ENCODE data around the gene IGF2BP3.

Gene IGF2BP3

DNA sequence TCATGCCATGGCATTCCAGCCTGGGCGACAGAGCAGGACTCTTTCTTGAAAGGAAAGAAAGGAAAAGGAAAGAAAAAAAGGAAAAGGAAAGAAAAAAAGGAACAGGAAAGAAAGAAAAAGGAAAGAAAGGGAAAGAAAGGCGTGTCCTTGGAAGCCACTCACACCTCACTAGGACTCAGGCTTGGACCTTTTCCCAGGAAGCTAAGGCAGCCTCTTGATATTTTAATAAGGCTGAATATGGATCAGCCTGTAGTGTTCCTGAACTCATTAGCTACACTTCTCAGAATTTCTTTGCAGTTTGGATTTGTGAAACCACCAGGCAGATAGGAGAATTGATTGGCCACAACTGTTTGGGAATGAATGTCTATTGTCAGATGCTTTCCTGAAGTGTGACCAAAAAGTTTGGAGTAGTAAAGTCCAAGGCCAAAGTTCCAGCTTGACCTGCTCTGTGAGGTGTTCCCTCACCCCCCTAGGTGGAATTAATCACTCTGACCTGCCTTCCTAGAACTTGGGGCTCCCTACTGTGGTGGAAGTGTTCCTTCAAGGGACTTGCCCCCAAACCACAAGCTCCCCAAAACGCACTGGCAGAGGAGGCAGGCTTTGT, 178.2 kb downstream of the IGF2BP3 start:
- DNase-seq = no peak

DNA sequence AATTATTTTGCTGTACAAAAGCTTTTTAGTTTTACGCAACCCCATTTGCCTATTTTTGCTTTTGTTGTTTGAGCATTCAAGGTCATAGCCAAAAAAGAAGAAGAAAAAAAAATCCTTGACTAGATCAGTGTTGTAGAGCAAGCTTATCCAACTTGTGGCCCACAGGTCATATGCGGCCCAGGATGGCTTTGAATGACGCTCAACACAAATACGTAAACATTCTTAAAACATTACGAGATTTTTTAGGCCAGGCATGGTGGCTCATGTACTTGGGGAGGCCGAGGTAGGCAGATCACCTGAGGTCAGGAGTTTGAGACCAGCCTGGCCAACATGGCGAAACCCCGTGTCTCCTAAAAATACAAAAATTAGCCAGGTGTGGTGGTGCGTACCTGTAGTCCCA, 179.3 kb downstream of the IGF2BP3 start:
- DNase-seq = no peak

DNA sequence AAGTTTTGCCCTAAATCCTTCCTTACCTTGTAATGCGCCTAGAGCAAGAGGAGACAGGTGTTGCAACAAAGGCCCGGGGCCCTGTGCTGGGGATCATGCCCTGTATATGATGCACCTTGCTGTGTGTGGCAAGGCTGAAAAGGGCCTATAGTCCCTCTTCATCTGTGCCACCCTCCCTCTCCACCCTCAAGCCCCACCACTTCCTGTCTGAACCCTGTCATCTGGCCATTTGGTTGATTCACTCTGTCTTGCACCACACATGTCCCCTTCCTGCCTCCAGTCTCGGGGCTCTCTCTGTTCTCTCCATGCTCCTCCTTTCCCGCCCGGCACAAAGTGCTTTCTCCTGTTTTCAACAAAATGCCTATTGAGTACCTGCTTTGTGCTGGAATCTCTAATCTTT, 182.7 kb downstream of the IGF2BP3 start:
- no peak for DNase-seq

DNA sequence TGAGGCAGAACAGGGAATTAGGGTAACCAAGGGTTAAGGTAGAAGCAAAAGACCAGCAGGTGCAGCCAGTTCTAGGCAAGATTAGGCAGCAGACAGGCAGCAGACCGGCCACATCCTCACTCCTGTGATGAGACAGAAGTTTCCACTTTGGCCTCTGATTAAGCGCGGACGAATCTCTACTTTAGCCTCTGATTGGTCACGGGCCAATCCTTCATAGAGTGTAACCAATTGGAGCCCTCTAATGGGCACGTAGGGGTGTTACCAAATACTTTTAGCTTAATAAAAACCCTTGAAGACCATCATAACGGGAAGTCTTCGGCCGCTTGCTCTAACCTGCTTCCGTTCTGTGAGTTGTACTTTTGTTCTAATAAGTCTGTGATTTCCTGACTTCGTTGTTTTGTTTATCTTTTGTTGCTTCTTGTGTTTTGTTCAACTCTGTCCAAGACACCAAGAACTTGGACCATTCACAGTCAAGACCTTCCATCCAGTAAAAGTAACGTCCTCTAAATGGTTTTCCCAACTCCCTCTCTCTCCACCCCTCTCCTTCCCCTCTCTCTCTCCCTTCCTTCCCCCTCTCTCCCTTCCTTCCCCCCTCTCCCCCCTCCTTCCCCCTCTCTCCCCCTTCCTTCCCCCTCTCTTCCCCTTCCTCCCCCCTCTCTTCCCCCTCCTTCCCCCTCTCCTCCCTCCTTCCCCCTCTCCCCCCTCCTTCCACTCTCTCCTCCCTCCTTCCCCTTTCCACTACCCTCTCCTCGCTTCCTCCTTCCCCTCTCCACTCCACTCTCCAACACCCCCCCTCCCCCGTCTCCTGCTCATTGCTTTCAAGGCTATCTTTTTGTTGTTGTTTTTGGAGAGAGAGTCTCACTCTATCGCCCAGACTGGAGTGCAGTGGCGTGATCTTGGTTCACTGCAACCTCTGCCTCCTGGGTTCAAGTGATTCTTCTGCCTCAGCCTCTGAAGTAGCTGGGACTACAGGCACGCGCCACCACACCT, 184.3 kb downstream of the IGF2BP3 start:
- DNase-seq = no peak

DNA sequence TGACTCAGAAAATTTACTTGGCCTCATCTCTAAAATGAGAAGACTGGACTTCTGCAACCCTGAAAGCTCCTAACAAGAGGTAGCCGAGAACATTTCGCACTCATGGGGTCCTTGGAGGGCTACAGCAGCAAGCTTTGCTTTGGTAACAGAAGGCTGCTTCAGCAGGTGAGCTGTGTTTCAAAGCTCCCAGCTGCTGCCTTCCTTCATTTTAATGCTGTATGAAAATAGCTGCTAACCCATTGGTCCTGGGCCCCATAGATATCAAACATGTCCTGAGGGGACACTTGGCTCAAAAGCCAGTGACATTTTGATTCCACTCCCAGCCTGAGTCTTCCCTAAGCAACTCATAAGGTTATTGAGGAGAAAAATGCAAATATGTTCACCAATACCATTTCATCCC, 185.4 kb downstream of the IGF2BP3 start:
- DNase-seq = no peak

DNA sequence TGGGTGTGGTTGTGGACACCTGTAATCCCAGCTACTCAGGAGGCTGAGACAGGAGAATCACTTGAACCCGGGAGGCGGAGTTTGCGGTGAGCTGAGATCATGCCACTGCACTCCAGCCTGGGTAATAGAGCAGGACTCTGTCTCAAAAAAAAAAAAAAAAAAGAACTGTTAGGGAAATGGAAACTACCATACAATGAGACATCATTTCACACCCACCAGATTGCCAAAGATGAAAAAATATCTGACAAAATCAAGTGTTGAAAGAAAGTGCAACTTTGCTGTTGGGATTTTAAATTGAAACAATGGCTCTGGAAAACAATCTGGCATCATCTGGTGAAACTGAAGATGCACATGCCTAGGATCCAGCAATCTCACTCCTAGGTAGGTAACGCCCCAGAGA, 187.2 kb downstream of the IGF2BP3 start:
- no peak for DNase-seq

DNA sequence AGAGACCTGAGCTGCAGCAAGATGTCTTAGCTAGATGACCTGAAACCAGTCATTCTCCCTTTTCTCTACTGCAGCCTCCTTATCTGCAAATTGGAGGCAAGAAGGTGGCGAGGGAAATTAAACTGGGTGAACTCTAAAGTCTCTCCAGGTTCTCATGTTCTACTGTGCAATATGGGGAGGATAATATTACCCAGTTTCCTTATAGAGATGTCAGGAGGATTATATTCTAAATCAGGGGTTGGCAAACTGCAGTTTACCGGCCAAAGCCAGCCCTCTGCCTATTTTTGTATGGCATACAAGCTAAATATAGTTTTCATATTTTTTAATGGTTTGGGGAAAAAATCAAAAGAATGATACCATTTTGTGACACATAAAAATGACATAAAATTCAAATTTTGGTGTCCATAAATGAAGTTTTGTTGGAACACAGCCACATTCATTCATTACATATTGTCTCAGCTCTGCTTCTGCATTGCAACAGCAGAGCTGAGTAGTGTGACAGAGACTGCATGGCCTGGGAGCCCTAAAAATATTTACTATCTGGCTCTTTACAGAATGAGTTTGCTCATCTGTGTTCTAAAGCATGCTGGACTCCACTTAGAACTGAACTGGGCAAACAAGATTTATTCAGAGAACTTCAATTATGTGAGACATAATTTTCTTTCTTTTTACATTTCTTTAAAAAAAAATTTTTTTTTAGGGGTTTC, 190.3 kb downstream of the IGF2BP3 start:
- no peak for DNase-seq

DNA sequence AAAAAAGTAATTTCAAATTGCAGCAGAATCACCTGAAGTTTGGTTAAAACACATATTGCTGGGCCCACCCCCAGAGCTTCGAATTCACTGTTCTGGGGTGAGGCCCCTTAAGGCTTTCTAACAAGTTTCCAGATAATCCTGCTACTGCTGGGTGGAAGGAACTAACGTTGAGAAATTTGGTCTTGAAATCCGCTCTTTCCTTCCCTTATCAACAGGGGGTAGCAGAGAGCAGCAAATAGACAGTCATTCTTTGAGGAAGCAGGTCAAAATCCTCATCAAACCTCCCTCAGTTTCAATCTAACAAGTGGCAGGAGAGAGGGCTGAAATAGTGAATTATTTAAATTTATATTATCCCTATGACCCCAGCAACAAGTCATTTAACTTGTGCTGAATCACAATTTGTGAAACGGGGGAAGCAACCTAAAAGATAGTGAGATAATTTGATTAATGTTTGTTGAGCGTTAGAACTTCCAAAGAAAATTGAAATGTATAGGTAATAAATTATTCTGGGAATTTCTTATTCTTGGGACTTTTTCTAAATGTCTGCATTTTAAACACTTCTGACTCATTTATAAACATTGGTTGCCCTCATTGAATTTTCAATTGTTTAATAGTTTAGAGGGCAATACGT, 192.8 kb downstream of the IGF2BP3 start:
- DNase-seq = peak; percentile 38

DNA sequence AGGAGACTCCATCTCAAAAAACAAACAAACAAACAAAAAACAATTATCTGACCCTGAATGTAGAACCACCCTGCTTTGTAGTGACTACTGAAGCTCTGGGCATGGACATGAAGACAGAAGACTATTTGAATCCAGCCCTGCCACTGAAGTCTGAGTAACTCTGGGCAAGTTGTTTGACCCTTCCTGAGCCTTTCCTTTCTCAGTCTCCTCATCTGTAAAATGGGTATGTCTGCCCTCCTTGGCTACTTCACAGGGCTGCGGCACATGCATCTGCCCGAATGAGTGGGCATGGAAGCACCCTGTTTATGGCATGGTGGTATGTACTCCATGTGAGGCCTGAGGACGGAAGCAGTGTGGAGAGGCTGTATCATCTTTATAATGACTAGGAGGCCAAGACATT, 193.3 kb downstream of the IGF2BP3 start:
- DNase-seq = no peak

DNA sequence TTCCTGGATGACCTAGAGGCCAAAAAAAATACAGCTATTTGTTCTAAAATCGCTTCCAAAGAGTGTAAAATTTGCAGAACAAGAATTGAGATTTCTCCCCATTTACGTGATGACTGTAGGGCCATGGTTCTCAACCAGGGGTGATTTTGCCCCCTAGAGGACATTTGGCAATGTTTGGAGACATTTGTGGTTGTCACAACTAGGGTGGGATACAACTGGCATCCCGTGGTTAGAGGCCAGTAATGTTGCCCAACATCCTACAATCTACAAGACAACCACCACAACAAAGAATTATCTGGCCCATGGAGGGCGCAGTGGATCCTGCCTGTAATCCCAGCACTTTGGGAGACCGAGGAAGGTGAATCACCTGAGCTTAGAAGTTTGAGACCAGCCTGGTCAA, 193.9 kb downstream of the IGF2BP3 start:
- no peak for DNase-seq

DNA sequence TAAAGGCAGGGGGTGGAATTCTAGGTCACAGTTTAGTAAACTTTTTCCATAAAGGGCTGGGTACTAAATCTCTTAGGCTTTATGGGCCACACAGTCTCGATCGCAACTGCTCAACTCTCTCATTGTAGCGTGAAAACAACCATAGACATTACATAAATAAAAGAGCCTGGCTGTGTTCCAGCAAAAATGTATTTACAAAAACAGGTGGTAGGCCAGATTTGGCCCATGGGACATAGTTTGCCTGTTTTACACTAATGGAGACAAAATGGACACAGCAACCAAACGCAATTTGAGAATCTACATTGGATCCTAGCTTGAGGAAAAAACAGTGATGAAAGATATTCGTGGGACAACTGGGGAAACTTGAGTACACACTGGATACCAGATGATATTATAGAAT, 194.4 kb downstream of the IGF2BP3 start:
- peak; percentile 17 for DNase-seq

DNA sequence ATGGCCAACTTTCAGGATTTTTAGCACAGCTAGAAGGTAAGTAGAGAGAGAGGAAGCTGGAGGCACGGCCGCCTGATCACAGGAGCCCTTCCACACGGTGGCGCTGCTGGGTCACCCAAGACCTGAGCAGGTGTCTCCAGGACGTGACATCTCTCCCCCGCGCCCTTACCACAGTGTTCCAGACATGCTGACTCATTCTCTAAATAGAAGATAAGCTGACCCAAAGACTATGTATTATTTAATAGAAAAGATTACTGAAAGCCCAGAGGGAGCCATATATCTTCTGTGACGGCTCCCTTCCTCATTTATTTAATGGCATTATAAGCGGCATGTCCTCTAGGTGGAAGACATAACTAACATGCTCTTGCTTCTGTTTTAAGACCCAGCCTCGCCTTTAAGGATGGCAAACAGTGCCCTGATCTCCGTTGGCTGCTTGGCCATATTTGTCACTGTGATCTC, 197.1 kb downstream of the IGF2BP3 start:
- peak; percentile 92 for DNase-seq

DNA sequence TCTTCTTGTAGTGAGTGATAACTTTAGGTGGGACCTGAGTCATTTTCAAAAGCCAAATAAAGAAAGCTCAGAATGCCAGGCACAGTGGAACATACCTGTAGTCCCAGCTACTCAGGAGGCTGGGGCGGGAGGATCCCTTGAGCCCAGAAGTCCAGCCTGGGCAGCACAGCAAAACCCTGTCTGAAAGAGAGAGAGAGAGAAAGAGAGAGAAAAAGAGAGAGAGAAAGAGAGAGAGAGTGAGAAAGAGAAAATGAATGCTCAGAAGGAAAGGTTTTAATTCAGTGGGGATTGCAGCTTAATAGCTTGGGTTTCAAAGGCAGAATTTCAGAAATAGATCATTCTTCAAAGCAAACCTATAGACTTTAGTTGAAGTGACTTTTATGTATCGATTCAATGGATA, 198.0 kb downstream of the IGF2BP3 start:
- no peak for DNase-seq

DNA sequence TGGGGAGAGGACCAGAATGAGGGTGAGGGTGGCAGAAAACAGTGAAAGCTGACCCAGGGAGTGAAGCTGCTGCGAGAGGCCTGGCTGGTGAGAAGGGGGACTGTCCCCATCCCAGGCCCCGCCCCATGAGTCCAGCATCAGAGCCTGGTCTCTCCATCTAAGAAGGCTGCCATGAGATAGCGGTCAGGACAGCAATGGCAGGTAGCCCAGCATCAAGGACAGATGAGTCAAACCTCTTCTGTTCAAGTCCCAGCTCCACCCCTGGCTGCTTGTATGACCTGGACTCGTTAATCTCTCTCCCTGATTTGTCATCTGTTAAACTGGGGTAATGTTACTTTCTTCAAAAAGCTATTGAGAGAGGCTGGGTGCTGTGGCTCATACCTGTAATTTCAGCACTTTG, 201.5 kb downstream of the IGF2BP3 start:
- DNase-seq = no peak

DNA sequence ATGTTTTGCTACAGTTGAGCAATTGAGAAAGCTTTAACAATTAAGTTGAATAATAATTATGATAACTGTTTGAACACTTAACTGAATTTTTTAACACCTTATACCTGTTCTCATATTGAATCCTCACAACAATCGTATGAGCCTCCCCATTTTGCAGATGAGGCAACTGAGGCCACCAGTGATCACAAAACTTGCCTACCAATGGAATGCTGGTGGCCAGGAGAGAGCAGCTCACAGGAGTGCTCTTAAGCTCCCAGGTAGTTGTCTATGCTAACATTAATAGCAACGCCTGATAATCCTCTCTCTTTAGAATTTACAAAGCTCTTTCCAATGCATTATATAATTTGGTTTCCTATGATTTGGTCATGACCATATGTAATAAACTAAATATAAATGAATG, 202.1 kb downstream of the IGF2BP3 start:
- DNase-seq = no peak

DNA sequence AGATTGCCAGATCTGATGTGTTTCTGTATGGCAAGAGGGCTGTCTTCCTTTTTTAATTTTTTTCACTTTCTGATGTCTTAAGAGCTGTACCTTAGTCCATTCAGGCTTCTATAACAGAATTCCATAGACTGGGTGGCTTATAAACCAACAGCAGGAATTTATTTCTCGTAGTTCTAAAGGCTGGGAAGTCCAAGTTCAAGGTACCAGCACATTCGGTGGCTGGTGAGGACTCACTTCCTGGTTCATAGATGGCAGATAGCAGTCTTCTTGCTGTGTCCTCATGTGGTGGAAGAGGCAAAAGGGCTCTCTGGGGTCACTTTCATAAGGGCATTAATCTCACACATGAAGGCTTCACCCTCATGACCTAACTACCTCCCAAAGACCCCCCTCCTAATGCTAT, 202.9 kb downstream of the IGF2BP3 start:
- DNase-seq = no peak

DNA sequence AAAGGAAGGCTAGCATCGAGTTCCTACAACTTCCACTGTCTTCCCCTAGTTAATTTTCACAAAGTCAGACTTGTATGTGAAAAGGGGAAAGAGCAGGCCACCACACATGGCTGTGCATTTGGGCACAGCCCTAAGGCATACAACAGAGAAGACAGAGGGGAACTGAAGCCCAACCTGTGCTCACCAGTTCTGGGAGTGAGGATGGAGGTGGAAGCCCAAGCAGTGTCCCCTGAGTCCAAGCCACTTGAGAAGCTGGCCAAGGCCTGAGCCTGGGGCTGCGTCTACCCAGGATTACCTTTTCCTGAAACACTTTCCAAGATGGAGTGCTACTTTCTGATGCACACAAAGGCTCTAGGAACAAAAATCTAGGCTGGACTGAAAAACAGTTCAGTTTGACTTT, 203.4 kb downstream of the IGF2BP3 start:
- DNase-seq = no peak

DNA sequence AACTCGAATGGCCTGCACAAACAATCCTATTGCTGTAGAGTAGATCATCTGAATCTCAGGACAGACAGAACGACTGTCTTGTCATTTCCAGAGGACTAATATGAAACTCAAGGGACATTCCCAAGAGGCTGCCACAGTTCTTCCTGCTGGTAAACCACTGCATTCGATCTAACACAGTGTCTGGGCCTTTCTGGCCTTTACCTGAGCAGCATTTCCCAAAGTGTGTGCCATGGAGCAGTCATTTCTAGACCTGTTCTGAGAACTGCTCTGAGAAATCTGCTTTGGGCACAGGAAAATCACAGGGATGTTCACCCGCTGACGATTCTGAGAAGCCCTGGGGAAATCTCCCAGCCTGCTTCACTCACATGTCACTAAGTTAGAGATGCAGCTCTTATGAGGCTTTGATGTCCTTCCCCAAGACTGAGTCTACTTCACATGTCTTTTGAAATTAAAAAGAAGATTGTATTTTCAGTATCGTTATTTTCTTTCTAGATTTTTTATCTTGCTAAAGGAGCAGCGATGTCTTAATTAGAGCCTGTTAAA, 205.3 kb downstream of the IGF2BP3 start:
- DNase-seq = no peak

DNA sequence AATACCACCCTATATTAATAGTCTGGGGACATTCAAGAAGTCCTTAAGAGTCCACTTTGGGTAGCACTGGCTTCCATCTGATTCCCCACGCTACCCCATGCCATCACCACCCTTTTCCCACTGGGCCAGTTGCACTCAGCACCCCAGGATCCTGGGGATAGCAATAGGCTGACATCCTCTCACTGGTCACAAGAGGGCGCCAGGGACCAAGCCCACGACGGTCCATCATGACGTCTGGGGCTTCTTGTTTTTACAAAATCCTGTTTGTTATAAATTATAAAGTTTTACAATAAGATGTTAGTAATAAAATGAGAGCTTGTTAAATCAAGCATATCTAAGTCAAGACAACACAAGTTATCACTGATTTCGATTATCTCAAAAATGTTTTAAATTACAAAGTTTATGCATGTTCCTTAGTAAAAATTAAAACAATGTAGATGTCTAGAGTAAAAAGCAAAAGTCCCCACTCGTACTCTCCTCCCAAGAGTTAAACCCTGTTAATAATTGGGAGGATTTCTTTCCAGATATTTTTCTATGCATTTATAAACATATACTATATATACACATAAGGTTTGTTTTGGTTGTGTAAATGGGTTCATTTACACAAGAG, 208.3 kb downstream of the IGF2BP3 start:
- peak; percentile 36 for DNase-seq

DNA sequence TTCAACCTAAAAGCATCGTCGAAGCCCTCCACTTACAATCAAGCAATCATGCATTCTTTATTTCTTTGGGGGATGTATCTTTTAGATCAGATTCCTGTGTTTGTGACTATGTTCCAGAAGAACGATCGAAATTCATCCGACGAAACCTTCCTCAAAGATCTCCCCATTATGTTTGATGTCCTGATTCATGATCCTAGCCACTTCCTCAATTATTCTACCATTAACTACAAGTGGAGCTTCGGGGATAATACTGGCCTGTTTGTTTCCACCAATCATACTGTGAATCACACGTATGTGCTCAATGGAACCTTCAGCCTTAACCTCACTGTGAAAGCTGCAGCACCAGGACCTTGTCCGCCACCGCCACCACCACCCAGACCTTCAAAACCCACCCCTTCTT, 209.9 kb downstream of the IGF2BP3 start:
- no peak for DNase-seq

Measured in NCI-H1105 (cell line).